Spleen (tissue), 7 donors: Measurements from ENCODE around the gene NFYA.

ENCODE experiments used
- CTCF ChIP-seq, 11 experiments: fragments of 200-600 bp in 7 of 11; fragments of 450-650 bp in 4 of 11; sonication (generic) in 4 of 11; IDR thresholded peaks in 8 of 11; conservative IDR thresholded peaks in 3 of 11; 1 replicate in 7 of 11; 2 replicates in 4 of 11; pipeline versions ENCODE4 v1.4.0 to v1.8.0; 2016 to 2021; ENCODE audit warnings: antibody characterized with exemption in 11 of 11, inconsistent platforms in 4 of 11, mild to moderate bottlenecking in 1 of 11
- POLR2A ChIP-seq, 3 donors: fragments of 450-650 bp; IDR thresholded peaks; one replicate each; pipeline ENCODE4 v1.5.1; 2017; ENCODE audit warnings: antibody characterized with exemption in 3 of 3, mild to moderate bottlenecking in 1 of 3
- POLR2AphosphoS5 ChIP-seq, 3 donors: sonication (generic); formaldehyde crosslinking; IDR thresholded peaks; one replicate each; pipeline ENCODE4 v1.5.1; 2017; ENCODE audit warnings: antibody characterized with exemption in 3 of 3
- donor health status: DM: no; HTN: no; CAD: no; lungs with moderate emphysema.
- donor health status: DM: no; HTN: no; CAD: no.
- donor health status: DM: no; HTN: no; CAD: no.

- TF ChIP-seq CTCF (IDR thresholded peaks at IDR 0.05 in 8 of 11, conservative IDR thresholded peaks at IDR 0.05 in 3 of 11) (no peak), POLR2A (IDR thresholded peaks at IDR 0.05) (no peak), POLR2AphosphoS5 (IDR thresholded peaks at IDR 0.05) (no peak)
These were observed 52.5 kb downstream of the NFYA start for GRCh38 chr6:41125282-41125681.
